Astrocyte of the spinal cord (primary cell): ENCODE data around the gene SPNS2.

Source experiments
- DNase-seq: peaks from one replicate; pipeline ENCODE4 v3.0.0; 2011; ENCODE audit warnings: low read depth, low spot score
- H3K4me3 ChIP-seq: 2 replicates; pipeline ENCODE4 v1.5.1; 2011; ENCODE audit warnings: low read depth, mild to moderate bottlenecking, low read length, moderate library complexity
- in situ Hi-C: cut with HindIII; loops from 2 replicates; pipeline ENCODE4 v1.10.0; 2017; ENCODE audit warnings: low sequenced_read_pairs
- TF ChIP-seq, protein P1 (sequence below): IDR thresholded peaks from 2 replicates; pipeline ENCODE4 v1.5.1; 2012; ENCODE audit warnings: low read depth, mild to moderate bottlenecking, low read length, inconsistent platforms

Gene SPNS2

DNA sequence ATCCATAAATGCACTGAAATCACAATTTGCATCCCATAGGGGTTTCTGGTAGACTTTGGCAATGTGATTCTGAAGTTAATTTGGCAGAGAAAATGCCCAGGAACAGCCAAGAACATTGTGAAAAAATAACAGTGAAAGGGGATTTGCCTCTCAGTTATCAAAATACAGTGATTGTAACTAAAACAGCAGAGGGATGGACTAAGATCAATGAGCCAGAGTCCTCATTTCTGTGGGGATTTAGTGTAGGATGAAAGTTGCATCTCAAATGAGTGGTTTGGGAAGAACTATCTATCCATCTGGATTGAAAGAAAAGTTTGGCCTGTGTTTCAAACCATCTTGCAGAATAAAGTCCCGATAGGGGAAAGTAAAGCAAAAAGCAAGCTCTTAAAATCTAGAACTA lies 28.5 kb downstream of the SPNS2 start:
- TF ChIP-seq, protein P1, sequence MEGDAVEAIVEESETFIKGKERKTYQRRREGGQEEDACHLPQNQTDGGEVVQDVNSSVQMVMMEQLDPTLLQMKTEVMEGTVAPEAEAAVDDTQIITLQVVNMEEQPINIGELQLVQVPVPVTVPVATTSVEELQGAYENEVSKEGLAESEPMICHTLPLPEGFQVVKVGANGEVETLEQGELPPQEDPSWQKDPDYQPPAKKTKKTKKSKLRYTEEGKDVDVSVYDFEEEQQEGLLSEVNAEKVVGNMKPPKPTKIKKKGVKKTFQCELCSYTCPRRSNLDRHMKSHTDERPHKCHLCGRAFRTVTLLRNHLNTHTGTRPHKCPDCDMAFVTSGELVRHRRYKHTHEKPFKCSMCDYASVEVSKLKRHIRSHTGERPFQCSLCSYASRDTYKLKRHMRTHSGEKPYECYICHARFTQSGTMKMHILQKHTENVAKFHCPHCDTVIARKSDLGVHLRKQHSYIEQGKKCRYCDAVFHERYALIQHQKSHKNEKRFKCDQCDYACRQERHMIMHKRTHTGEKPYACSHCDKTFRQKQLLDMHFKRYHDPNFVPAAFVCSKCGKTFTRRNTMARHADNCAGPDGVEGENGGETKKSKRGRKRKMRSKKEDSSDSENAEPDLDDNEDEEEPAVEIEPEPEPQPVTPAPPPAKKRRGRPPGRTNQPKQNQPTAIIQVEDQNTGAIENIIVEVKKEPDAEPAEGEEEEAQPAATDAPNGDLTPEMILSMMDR, result no peak
- H3K4me3 ChIP-seq, result no peak overlapping the region
- no peak for DNase-seq
- in situ Hi-C loops, result no loop called here

DNA sequence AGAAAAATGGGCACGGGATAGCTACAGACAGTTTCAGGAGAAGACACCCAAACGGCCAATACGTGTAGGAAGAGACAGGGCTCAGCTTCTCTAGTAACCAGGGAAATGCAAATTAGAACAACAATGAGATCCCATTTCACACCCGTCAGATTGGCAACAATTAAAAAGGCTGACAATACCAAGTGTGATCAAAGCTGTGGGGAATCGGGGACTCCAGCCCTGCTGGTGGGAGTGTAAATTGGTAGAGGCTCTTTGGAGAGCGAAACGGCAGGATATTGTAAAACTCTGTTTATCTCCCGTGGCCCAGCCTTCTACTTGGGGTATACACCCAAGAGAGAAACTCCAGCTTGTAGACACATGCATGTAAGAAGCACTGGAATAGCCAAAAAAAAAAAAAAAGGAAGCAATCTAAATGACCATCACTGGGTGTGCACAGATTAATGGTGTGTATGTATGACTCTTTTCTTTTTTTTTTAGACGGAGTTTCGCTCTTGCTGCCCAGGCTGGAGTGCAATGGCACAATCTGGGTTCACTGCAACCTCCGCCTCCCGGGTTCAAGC lies 29.0 kb downstream of the SPNS2 start:
- DNase-seq, result no peak
- TF ChIP-seq, protein P1, result no peak
- no peak overlapping the region for H3K4me3 ChIP-seq
- in situ Hi-C loops, result no loop called here

DNA sequence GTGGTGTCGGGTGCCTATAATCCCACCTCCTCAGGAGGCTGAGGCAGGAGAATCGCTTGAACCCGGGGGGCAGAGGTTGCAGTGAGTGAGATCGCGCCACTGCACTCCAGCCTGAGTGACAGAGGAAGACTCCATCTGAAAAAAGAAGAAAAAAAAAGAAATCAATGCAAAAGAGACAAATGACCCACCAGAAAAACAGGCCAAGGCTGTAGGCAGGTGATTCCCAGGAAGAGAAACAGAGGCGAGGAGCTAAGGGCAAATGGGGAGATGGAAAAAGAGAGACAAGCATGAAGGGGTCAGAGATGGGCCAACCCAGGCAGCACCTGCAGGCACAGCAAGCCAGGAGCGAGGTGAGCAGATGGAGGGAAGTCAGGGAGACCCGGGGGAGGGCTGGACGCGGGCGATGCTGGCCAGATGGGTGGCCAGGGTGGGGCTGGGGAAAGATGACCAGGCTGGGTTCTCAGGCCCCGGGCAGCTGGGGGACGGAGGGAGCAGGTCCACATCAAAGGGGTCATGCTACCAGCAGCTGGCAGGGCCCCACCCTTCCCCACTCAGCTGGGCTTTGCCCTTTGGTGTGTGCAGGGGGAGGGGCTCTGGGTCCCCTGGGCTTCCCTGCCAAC lies 31.0 kb downstream of the SPNS2 start:
- TF ChIP-seq, protein P1, result no peak
- no peak for DNase-seq
- in situ Hi-C loops, result no loop called here

DNA sequence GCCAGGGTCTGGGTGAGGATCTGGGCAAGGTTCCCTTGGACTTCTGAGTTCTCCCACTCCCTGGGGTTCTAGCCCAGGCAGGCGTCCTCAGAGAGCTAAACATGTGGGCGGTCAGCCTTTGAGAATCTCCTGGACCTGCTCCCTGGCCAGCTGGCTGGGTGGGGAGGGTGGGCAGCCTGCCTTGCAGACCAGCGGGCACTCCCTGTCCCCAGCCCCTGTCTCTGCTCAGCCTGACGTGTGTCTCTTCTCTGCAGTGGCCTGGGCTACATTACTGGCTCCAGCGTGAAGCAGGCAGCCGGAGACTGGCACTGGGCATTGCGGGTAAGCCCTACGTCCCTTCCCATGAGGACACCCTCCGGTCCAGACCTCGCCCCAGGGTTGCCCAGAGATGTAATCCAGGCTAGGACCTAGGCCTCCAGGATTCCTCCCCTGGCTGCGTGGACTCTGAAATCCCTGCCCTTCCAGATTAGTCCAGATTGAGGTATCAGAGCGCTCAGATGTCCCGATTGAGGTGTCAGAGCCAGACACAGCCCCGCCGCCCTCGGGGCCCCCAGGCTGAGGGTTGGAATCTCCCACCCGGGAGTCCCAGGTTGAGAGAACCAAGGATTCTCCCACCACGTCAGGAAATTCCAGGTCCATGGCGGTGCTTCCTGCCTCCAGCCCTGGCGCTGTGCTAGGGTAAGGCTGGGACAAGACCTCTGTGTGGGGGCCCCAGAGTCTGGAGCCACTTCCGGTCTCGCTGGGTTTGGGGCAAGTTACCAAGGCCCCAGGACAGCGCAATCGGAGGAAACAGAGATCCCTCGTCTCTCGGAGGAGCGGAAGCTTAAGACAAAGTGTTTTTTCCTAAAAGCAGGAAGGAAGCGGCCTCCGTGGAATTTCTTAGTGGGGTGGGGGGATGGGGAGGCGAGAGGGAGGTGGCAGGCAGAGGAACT lies 32.4 kb downstream of the SPNS2 start:
- no peak for DNase-seq
- H3K4me3 ChIP-seq, result no peak overlapping the region
- TF ChIP-seq, protein P1, result no peak
- in situ Hi-C loops, result no loop called here

More for the DNA sequence above, 31.0 kb downstream of the SPNS2 start:
- no peak overlapping the region for H3K4me3 ChIP-seq

DNA sequence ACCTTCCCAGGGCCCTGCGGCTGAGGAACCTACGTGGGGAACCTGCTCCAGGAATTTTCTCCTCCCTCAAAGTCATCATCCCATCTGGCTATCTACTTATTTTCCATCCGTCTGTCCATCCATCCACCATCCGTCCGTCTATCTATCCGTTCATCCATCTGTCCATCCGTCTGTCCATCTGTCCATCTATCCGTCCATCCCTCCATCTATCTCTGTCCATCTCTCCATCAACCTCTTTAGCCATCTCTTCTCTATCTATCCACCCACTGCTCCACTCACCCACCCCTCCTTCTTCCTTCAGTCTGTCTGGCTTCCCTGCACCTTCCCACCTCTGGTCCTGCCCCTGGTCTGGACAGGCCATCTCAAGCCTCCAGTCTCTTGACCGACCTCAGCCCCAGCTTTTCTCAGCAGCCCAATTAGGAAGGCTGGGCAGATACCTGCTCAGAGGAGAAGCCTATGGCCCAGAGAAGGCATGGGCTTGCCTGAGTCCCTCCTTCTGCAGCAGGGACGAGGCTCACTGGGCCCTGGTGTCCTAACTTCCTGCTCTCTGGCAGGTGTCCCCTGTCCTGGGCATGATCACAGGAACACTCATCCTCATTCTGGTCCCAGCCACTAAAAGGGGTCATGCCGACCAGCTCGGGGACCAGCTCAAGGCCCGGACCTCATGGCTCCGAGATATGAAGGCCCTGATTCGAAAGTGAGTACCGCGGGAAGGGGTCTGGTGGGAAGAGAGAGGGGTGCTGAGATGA lies 33.5 kb downstream of the SPNS2 start:
- no peak overlapping the region for H3K4me3 ChIP-seq
- TF ChIP-seq, protein P1, result no peak
- in situ Hi-C loops, result no loop called here
- no peak for DNase-seq

DNA sequence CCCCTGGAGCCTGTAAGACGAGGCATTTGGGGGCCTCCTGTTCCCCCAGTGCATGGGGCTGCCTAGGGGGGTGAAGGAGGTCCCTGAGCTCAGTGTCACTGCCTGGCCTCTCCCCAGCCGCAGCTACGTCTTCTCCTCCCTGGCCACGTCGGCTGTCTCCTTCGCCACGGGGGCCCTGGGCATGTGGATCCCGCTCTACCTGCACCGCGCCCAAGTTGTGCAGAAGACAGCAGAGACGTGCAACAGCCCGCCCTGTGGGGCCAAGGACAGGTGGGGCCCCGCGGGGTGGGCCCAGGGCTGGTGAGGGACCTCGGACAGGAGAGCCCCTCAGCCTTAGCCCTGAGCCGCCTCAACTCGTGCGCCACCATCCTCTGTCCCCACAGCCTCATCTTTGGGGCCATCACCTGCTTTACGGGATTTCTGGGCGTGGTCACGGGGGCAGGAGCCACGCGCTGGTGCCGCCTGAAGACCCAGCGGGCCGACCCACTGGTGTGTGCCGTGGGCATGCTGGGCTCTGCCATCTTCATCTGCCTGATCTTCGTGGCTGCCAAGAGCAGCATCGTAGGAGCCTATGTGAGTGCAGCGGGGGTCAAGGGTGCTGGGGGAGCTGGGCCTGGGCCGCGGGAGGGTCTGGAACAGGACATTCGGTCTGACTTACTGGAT lies 34.3 kb downstream of the SPNS2 start:
- in situ Hi-C loops, result no loop called here
- DNase-seq, result no peak
- TF ChIP-seq, protein P1, result no peak
- no peak overlapping the region for H3K4me3 ChIP-seq
